Nephron progenitor cell (in vitro differentiated cells): ENCODE measurements around the gene ENOSF1.
A peak's percentile ranks its signal among the peaks of the same experiment; 100 is the strongest.
"Not testable (repeated sequence)": the region's sequence is repeated elsewhere in the genome, so short reads cannot be mapped to it uniquely, and the experiment has no call there.

Source experiments
- DNase-seq: peaks from one replicate; pipeline ENCODE4 v3.0.0; 2021
- H3K27ac Mint-ChIP-seq: 2 replicates; pipeline ENCODE4 v1.8.0; 2021; ENCODE audit warnings: mild to moderate bottlenecking, moderate library complexity, mixed read lengths
- H3K27me3 Mint-ChIP-seq: 2 replicates; pipeline ENCODE4 v1.8.0; 2021; ENCODE audit warnings: mild to moderate bottlenecking, low read depth, mixed read lengths; ENCODE audit not compliant: poor library complexity
- H3K36me3 Mint-ChIP-seq: 2 replicates; pipeline ENCODE4 v1.8.0; 2021; ENCODE audit warnings: low read depth, mixed read lengths
- H3K4me1 Mint-ChIP-seq: 2 replicates; pipeline ENCODE4 v1.8.0; 2021; ENCODE audit warnings: mixed read lengths
- H3K4me3 Mint-ChIP-seq: 2 replicates; pipeline ENCODE4 v1.8.0; 2021; ENCODE audit warnings: mild to moderate bottlenecking, moderate library complexity, mixed read lengths
- H3K9me3 Mint-ChIP-seq: 2 replicates; pipeline ENCODE4 v1.8.0; 2021; ENCODE audit warnings: mild to moderate bottlenecking, moderate library complexity, mixed read lengths
- CTCF ChIP-seq: fragments of 200-600 bp; sonication (generic); IDR thresholded peaks from 2 replicates; pipeline ENCODE4 v1.5.0; 2021; ENCODE audit warnings: antibody characterized with exemption

ENOSF1 gene, protein sequence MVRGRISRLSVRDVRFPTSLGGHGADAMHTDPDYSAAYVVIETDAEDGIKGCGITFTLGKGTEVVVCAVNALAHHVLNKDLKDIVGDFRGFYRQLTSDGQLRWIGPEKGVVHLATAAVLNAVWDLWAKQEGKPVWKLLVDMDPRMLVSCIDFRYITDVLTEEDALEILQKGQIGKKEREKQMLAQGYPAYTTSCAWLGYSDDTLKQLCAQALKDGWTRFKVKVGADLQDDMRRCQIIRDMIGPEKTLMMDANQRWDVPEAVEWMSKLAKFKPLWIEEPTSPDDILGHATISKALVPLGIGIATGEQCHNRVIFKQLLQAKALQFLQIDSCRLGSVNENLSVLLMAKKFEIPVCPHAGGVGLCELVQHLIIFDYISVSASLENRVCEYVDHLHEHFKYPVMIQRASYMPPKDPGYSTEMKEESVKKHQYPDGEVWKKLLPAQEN

DNA sequence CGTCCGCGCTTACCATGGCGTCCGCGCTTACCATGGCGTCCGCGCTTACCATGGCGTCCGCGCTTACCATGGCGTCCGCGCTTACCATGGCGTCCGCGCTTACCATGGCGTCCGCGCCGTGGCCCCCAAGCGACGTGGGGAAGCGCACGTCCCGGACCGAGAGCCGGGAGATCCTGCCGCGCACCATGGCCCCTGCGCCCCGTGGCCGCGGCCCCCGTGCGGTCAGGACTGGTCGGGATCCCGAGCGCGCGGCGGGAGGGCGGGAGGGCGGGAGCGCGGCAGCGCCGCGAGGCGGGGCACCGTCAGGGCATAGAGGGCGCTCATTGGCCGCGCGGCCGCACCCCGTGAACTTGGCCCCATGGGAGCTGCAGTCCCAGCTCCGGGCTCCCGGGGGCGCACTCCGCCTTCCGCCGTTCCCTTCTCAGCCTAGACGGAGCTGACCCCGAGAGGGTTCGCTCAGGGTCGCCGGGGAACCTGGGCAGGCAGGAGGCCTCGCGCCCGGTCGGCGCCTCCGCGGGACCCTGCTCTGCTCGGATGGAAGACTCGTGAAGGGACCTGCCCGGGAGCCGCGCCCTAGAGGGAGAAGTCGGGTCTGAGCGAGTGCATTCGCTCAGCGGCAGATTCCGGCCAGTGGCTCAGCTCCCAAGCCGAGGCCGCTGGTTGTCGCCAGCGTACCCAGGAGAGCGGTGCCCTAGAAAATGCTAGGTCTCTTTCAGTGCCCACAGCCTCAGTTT, at the start of gene ENOSF1:
TSS of gene ENOSF1 (minus strand) at position 230 of the 734 bp plus-strand sequence. CDS start at position 187, 43 bp downstream.
- peak within 1 kb of the TSS; percentile 85 for H3K4me3 Mint-ChIP-seq
- TF ChIP-seq CTCF = peak; percentile 74
- no peak within 1 kb of the TSS for H3K27ac Mint-ChIP-seq
- H3K4me1 Mint-ChIP-seq = peaks cover 25% of the 10 kb centered on the region
- peak; percentile 85 for DNase-seq
- peaks cover 15% of the 10 kb centered on the region for H3K27me3 Mint-ChIP-seq
- H3K9me3 Mint-ChIP-seq = peaks cover 16% of the 10 kb centered on the region
- H3K36me3 Mint-ChIP-seq = peaks cover 15% of the 10 kb centered on the region

DNA sequence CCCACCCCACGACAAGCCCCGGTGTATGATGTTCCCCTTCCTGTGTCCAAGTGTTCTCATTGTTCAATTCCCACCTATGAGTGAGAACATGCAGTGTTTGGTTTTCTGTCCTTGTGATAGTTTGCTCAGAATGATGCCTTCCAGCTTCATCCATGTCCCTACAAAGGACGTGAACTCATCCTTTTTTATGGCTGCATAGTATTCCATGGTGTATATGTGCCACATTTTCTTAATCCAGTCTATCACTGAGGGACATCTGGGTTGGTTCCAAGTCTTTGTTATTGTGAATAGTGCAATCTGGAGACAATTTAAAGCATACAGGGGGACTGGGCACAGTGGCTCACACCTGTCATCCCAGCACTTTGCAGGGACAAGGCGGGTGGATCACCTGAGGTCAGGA, 47.4 kb upstream of the ENOSF1 start:
- H3K27ac Mint-ChIP-seq, H3K4me3 Mint-ChIP-seq, H3K9me3 Mint-ChIP-seq: not testable (repeated sequence)

GRCh38 chr18:755506-755905, 43.1 kb upstream of the ENOSF1 start:
- H3K4me3 Mint-ChIP-seq = no peak overlapping the region
- H3K4me1 Mint-ChIP-seq = no peaks in the 10 kb centered on the region
- H3K9me3 Mint-ChIP-seq = no peaks in the 10 kb centered on the region
- TF ChIP-seq CTCF = no peak
- H3K36me3 Mint-ChIP-seq = peaks cover 45% of the 10 kb centered on the region
- DNase-seq = no peak
- no peaks in the 10 kb centered on the region for H3K27me3 Mint-ChIP-seq
- no peak overlapping the region for H3K27ac Mint-ChIP-seq

More for the DNA sequence above, 47.4 kb upstream of the ENOSF1 start:
- peaks cover 46% of the 10 kb centered on the region for H3K36me3 Mint-ChIP-seq
- not testable (repeated sequence) for DNase-seq, H3K4me1 Mint-ChIP-seq, H3K27me3 Mint-ChIP-seq

DNA sequence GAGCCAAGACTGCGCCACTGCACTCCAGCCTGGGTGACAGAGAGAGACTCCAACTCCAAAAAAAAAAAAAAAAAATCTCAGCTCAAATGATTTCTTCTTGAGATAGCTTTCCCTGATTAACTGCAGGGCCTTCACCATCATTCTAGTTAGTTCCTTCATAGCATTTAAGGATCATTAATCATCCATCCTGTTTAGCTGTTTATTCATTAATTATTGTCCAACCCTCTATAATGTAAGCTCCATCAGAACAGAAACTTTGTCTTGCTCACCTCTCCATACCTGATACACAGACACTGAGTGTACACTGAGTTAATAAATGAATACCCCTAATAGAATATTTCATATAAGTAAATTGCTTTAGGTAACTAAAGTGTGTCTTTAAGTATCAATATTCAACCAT, 42.2 kb upstream of the ENOSF1 start:
- no peak for DNase-seq
- Mint-ChIP-seq H3K36me3 (peaks cover 44% of the 10 kb centered on the region), H3K4me3 (no peak overlapping the region), H3K9me3 (no peaks in the 10 kb centered on the region), H3K4me1 (no peaks in the 10 kb centered on the region), H3K27me3 (no peaks in the 10 kb centered on the region), H3K27ac (no peak overlapping the region)
- TF ChIP-seq CTCF = no peak

DNA sequence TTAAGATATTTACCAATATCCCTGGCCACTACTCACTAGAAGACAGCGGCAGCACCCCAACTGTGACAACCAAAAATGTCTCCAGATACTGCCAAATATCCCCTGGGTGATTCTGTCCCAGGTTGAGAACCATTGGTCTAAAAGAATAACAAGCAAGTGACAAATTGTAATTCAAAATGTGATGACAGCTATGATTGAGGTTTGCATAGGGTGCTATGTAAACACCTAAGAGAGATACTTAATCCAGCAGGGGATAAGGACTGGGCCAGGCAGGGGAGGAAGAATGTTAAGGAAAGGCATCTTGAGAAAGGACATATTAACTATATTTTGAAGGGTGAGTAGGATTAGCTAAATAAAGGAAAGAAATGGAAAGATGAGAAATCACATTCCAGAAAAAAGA, 38.0 kb upstream of the ENOSF1 start:
- Mint-ChIP-seq H3K36me3 (peaks cover 59% of the 10 kb centered on the region), H3K4me1 (no peaks in the 10 kb centered on the region), H3K4me3 (no peak overlapping the region), H3K9me3 (no peaks in the 10 kb centered on the region), H3K27me3 (peaks cover 2% of the 10 kb centered on the region), H3K27ac (peak overlapping the region; percentile 32)
- DNase-seq = no peak
- TF ChIP-seq CTCF = no peak

- H3K4me3 Mint-ChIP-seq = no peak overlapping the region
- H3K27me3 Mint-ChIP-seq = peaks cover 2% of the 10 kb centered on the region
- no peak for TF ChIP-seq CTCF
- no peaks in the 10 kb centered on the region for H3K9me3 Mint-ChIP-seq
- no peak overlapping the region for H3K27ac Mint-ChIP-seq
- DNase-seq = no peak
- H3K4me1 Mint-ChIP-seq = no peaks in the 10 kb centered on the region
- H3K36me3 Mint-ChIP-seq = peaks cover 63% of the 10 kb centered on the region
These were observed 32.6 kb upstream of the ENOSF1 start for GRCh38 chr18:744832-745597.
